Activated T-helper 2 cell treated with anti-CD3 and anti-CD28 coated beads, Interferon-gamma antibody, Interleukin-2, Interleukin-4, amounts not matched to agents 10 μg/mL and 5 μg/mL and 100 μg/mL, durations not matched to agents 14 hours and 24 hours and 36 hours (primary cell): ENCODE data around the gene LMBRD1. TPM values are rescaled to one million over a fixed set of nuclear protein-coding genes. Genes with fewer than 3 reads are reported as not detected.

ENCODE experiments used
- DNase-seq: peaks from one replicate; pipeline ENCODE4 v3.0.0; 2021; ENCODE audit warnings: low spot score
- H3K27ac Mint-ChIP-seq: one replicate; pipeline ENCODE4 v1.8.0; 2021; ENCODE audit warnings: mixed read lengths
- H3K27me3 Mint-ChIP-seq: one replicate; pipeline ENCODE4 v1.8.0; 2021; ENCODE audit warnings: low read depth, mixed read lengths
- H3K36me3 Mint-ChIP-seq: one replicate; pipeline ENCODE4 v1.8.0; 2021; ENCODE audit warnings: low read depth, mixed read lengths
- H3K4me1 Mint-ChIP-seq: one replicate; pipeline ENCODE4 v1.8.0; 2021; ENCODE audit warnings: low read depth, mixed read lengths
- H3K4me3 Mint-ChIP-seq: one replicate; pipeline ENCODE4 v1.8.0; 2021; ENCODE audit warnings: low read depth, mild to moderate bottlenecking, moderate library complexity, mixed read lengths
- H3K9me3 Mint-ChIP-seq: one replicate; pipeline ENCODE4 v1.8.0; 2021; ENCODE audit warnings: mixed read lengths
- intact Hi-C: fragments of 100-400 bp; cut with micrococcal nuclease; formaldehyde crosslinking; loops from one replicate; pipeline ENCODE4 v1.15.1; 2023
- total RNA-seq: library from RNA; stranded (reverse); gene quantifications from 2 replicates; pipeline ENCODE4 v1.2.3, GENCODE V29; 2022

LMBRD1 gene
- total RNA-seq, 1 donor from 2014 or later, result 20.8 TPM

GRCh38 chr6:69650703-69651102 is 146.1 kb downstream of the LMBRD1 start:
- Mint-ChIP-seq H3K9me3 (no peaks in the 10 kb centered on the region), H3K36me3 (no peaks in the 10 kb centered on the region), H3K4me1 (no peaks in the 10 kb centered on the region), H3K27ac (no peak overlapping the region), H3K4me3 (no peak overlapping the region), H3K27me3 (peaks cover 3% of the 10 kb centered on the region)
- intact Hi-C loops, result no loop called here
- no peak for DNase-seq

- intact Hi-C loops, result no loop called here
- H3K9me3 Mint-ChIP-seq, result no peaks in the 10 kb centered on the region
- no peak overlapping the region for H3K27ac Mint-ChIP-seq
- peaks cover 3% of the 10 kb centered on the region for H3K27me3 Mint-ChIP-seq
- H3K4me1 Mint-ChIP-seq, result no peaks in the 10 kb centered on the region
- no peak overlapping the region for H3K4me3 Mint-ChIP-seq
- DNase-seq, result no peak
- H3K36me3 Mint-ChIP-seq, result no peaks in the 10 kb centered on the region
Observed at GRCh38 chr6:69647726-69648125, 149.1 kb downstream of the LMBRD1 start.

- Mint-ChIP-seq H3K27me3 (peaks cover 2% of the 10 kb centered on the region), H3K27ac (no peak overlapping the region), H3K4me1 (no peaks in the 10 kb centered on the region), H3K9me3 (no peaks in the 10 kb centered on the region), H3K4me3 (no peak overlapping the region), H3K36me3 (no peaks in the 10 kb centered on the region)
- intact Hi-C loops, result no loop called here
- DNase-seq, result no peak
Observed at GRCh38 chr6:69643688-69644087, 153.1 kb downstream of the LMBRD1 start.

- Mint-ChIP-seq H3K4me1 (peaks cover 9% of the 10 kb centered on the region), H3K36me3 (no peaks in the 10 kb centered on the region), H3K27ac (no peak overlapping the region), H3K9me3 (no peaks in the 10 kb centered on the region), H3K27me3 (peaks cover 3% of the 10 kb centered on the region), H3K4me3 (no peak overlapping the region)
- intact Hi-C loops, result no loop called here
- no peak for DNase-seq
Observed at GRCh38 chr6:69632932-69633331, 163.9 kb downstream of the LMBRD1 start.

- H3K4me1 Mint-ChIP-seq, result peaks cover 9% of the 10 kb centered on the region
- no peak for DNase-seq
- no peak overlapping the region for H3K27ac Mint-ChIP-seq
- H3K27me3 Mint-ChIP-seq, result peaks cover 3% of the 10 kb centered on the region
- no peak overlapping the region for H3K4me3 Mint-ChIP-seq
- intact Hi-C loops, result no loop called here
- H3K9me3 Mint-ChIP-seq, result no peaks in the 10 kb centered on the region
- no peaks in the 10 kb centered on the region for H3K36me3 Mint-ChIP-seq
Observed at GRCh38 chr6:69631552-69632346, 165.1 kb downstream of the LMBRD1 start.

- H3K9me3 Mint-ChIP-seq, result no peaks in the 10 kb centered on the region
- DNase-seq, result no peak
- peaks cover 3% of the 10 kb centered on the region for H3K27me3 Mint-ChIP-seq
- H3K36me3 Mint-ChIP-seq, result no peaks in the 10 kb centered on the region
- no peak overlapping the region for H3K27ac Mint-ChIP-seq
- peaks cover 9% of the 10 kb centered on the region for H3K4me1 Mint-ChIP-seq
- no peak overlapping the region for H3K4me3 Mint-ChIP-seq
- intact Hi-C loops, result no loop called here
Observed at GRCh38 chr6:69630767-69631166, 166.0 kb downstream of the LMBRD1 start.

- no peak for DNase-seq
- H3K9me3 Mint-ChIP-seq, result no peaks in the 10 kb centered on the region
- no peak overlapping the region for H3K27ac Mint-ChIP-seq
- H3K36me3 Mint-ChIP-seq, result no peaks in the 10 kb centered on the region
- peaks cover 3% of the 10 kb centered on the region for H3K27me3 Mint-ChIP-seq
- intact Hi-C loops, result no loop called here
- H3K4me3 Mint-ChIP-seq, result no peak overlapping the region
- peaks cover 9% of the 10 kb centered on the region for H3K4me1 Mint-ChIP-seq
Observed at GRCh38 chr6:69627625-69628024, 169.2 kb downstream of the LMBRD1 start.

GRCh38 chr6:69624944-69625343 is 171.9 kb downstream of the LMBRD1 start:
- Mint-ChIP-seq H3K9me3 (no peaks in the 10 kb centered on the region), H3K27me3 (no peaks in the 10 kb centered on the region), H3K4me1 (no peaks in the 10 kb centered on the region), H3K4me3 (no peak overlapping the region), H3K27ac (no peak overlapping the region), H3K36me3 (no peaks in the 10 kb centered on the region)
- DNase-seq, result no peak
- intact Hi-C loops, result no loop called here

Other genes starting within 250 kb of the LMBRD1 start
- 0.14 and 0.16 TPM in 2 replicates for gene COL19A1, start 69.5 kb upstream of the LMBRD1 start, total RNA-seq